B cell (primary cell): ENCODE data around the gene CNNM3. TPM values are rescaled to one million over a fixed set of nuclear protein-coding genes. Genes with fewer than 3 reads are reported as not detected.

Experiments
- ATAC-seq: fragments of 200-7000 bp; cut with Tn5 transposase; one replicate; pipeline ENCODE4 v1.10.0; 2021; ENCODE audit warnings: low read depth, mild to moderate bottlenecking, moderate number of reproducible peaks, moderate library complexity
- CTCF ChIA-PET: fragments of 350-600 bp; sonication (Branson Sonifier 250); formaldehyde crosslinking; loops from one replicate; lab custom pipeline; 2021; ENCODE audit warnings: antibody characterized with exemption, inconsistent platforms; lab: Charles Lee
- POLR2A ChIA-PET: fragments of 350-600 bp; sonication (Branson Sonifier 250); formaldehyde crosslinking; loops from one replicate; lab custom pipeline; 2021; ENCODE audit warnings: antibody characterized with exemption; lab: Charles Lee
- DNase-seq: peaks from one replicate; pipeline ENCODE4 v3.0.0; 2013
- H2AFZ ChIP-seq: 2 replicates; pipeline ENCODE4 v1.6.1; 2012; ENCODE audit warnings: mild to moderate bottlenecking, low read depth, low read length; ENCODE audit not compliant: insufficient read depth, poor library complexity, severe bottlenecking
- H3K27ac ChIP-seq, 2 donors: 1 replicate in 1 of 2; 2 replicates in 1 of 2; pipeline ENCODE4 v1.5.1; 2012 to 2013; ENCODE audit warnings: low read length in 2 of 2, mild to moderate bottlenecking in 2 of 2, moderate library complexity in 1 of 2
- H3K27me3 ChIP-seq, 4 experiments: fragments of 200-600 bp in 1 of 4; sonication (generic) in 1 of 4; replicated peaks in 1 of 4; 1 replicate in 2 of 4; 2 replicates in 2 of 4; pipeline versions ENCODE4 v1.6.1 to v1.7.0; 2013 to 2016; ENCODE audit warnings: low read length in 3 of 4, mild to moderate bottlenecking in 2 of 4, mixed read lengths in 1 of 4, moderate library complexity in 1 of 4; ENCODE audit not compliant: insufficient read depth in 4 of 4, control insufficient read depth in 3 of 4; ENCODE audit errors: control extremely low read depth in 1 of 4
- H3K36me3 ChIP-seq, 2 experiments: replicated peaks in 1 of 2; 1 replicate in 1 of 2; 2 replicates in 1 of 2; pipeline versions ENCODE4 v1.6.1 to v1.7.1; 2013; ENCODE audit warnings: low read length in 1 of 2; ENCODE audit not compliant: insufficient read depth in 2 of 2, control insufficient read depth in 1 of 2; ENCODE audit errors: control extremely low read depth in 1 of 2, extremely low read depth in 1 of 2
- H3K4me1 ChIP-seq, 2 donors: fragments of 200-600 bp in 1 of 2; sonication (generic) in 1 of 2; 1 replicate in 1 of 2; 2 replicates in 1 of 2; pipeline versions ENCODE4 v1.5.1 to v1.6.1; 2013 to 2017; ENCODE audit warnings: low read length in 2 of 2; ENCODE audit not compliant: control insufficient read depth in 2 of 2, insufficient read depth in 2 of 2
- H3K4me2 ChIP-seq: replicated peaks from 2 replicates; pipeline ENCODE3; 2012; ENCODE audit warnings: mild to moderate bottlenecking, low read depth, low read length; ENCODE audit not compliant: poor library complexity, severe bottlenecking
- H3K4me3 ChIP-seq, 5 experiments: fragments of 200-600 bp in 1 of 5; sonication (generic) in 1 of 5; 1 replicate in 3 of 5; 2 replicates in 2 of 5; pipeline versions ENCODE4 v1.5.1 to v1.7.0; 2011 to 2016; ENCODE audit warnings: low read length in 4 of 5, mild to moderate bottlenecking in 4 of 5, low read depth in 2 of 5, control low read depth in 1 of 5, moderate library complexity in 1 of 5; ENCODE audit not compliant: insufficient read depth in 1 of 5; ENCODE audit errors: control extremely low read depth in 1 of 5, extremely low read depth in 1 of 5
- H3K79me2 ChIP-seq: fragments of 200-600 bp; sonication (generic); one replicate; pipeline ENCODE4 v1.6.0; 2016; ENCODE audit warnings: low read length; ENCODE audit not compliant: control insufficient read depth, insufficient read depth
- H3K9ac ChIP-seq: fragments of 200-600 bp; sonication (generic); 2 replicates; pipeline ENCODE4 v1.6.1; 2017; ENCODE audit warnings: mild to moderate bottlenecking, low read length, moderate library complexity
- H3K9me3 ChIP-seq, 3 donors: one replicate each; pipeline versions ENCODE4 v1.6.1 to v1.7.1; 2013; ENCODE audit warnings: low read length in 2 of 3; ENCODE audit not compliant: control insufficient read depth in 2 of 3, insufficient read depth in 1 of 3; ENCODE audit errors: control extremely low read depth in 1 of 3
- H4K20me1 ChIP-seq: 2 replicates; pipeline ENCODE4 v1.6.0; 2012; ENCODE audit warnings: mild to moderate bottlenecking, low read length; ENCODE audit not compliant: insufficient read depth, control insufficient read depth, poor library complexity, severe bottlenecking
- H3K27ac Mint-ChIP-seq: one replicate; pipeline ENCODE4 v1.8.0; 2021; ENCODE audit warnings: mixed read lengths
- H3K27me3 Mint-ChIP-seq: one replicate; pipeline ENCODE4 v1.8.0; 2021; ENCODE audit warnings: mixed read lengths
- H3K4me1 Mint-ChIP-seq: one replicate; pipeline ENCODE4 v1.8.0; 2021; ENCODE audit warnings: mixed read lengths
- H3K4me3 Mint-ChIP-seq: one replicate; pipeline ENCODE4 v1.8.0; 2021; ENCODE audit warnings: mixed read lengths
- H3K9me3 Mint-ChIP-seq: one replicate; pipeline ENCODE4 v1.8.0; 2022; ENCODE audit warnings: mixed read lengths; ENCODE audit not compliant: insufficient read depth
- CTCF ChIP-seq: fragments of 200-600 bp; IDR thresholded peaks from one replicate; pipeline ENCODE4 v1.8.0; 2022; ENCODE audit warnings: antibody characterized with exemption, mild to moderate bottlenecking
- EZH2 ChIP-seq: IDR thresholded peaks from 2 replicates; pipeline ENCODE4 v1.6.1; 2012; ENCODE audit warnings: borderline replicate concordance, low read depth, mild to moderate bottlenecking, moderate library complexity, low read length; ENCODE audit not compliant: insufficient read depth, poor library complexity, severe bottlenecking
- WGBS: methylation state at CpG from one replicate; pipeline ENCODE4 v1.1.5; 2013; ENCODE audit warnings: missing lambda C conversion rate; ENCODE audit not compliant: insufficient coverage; 5-methylcytosine and 5-hydroxymethylcytosine counted together
- intact Hi-C: fragments of 100-400 bp; cut with micrococcal nuclease; formaldehyde crosslinking; loops from one replicate; pipeline ENCODE4 v1.10.0; 2022
- polyA plus RNA-seq: library from polyadenylated mRNA; depleted of rRNA; stranded (reverse); fragments of >200 nt; gene quantifications from 2 replicates; pipeline ENCODE4 v1.2.3, GENCODE V29; 2012
- total RNA-seq, 2 donors: library from RNA; stranded (reverse); fragments of 120-200 nt in 1 of 2; gene quantifications; 1 replicate in 1 of 2; 2 replicates in 1 of 2; pipeline versions ENCODE4 v1.2.3 to v1.2.4, GENCODE V29; 2013 to 2022

CNNM3 gene
- total and polyA plus RNA-seq, 2 donors (not counting 1 experiment from before 2014, with no cell fraction given) = 28.8 to 54.7 TPM

GRCh38 chr2:96832754-96833507, 16.9 kb downstream of the CNNM3 start:
- peaks cover 0 to 74% of the 10 kb centered on the region in 2 experiments for H3K36me3 ChIP-seq
- H3K4me3 ChIP-seq = no peak overlapping the region
- H3K4me1 Mint-ChIP-seq = peaks cover 10% of the 10 kb centered on the region
- no peaks in the 10 kb centered on the region for H4K20me1 ChIP-seq
- H3K27ac ChIP-seq = peak overlapping the region in 1 of 2 donors; percentile 13
- TF ChIP-seq CTCF (no peak), EZH2 (no peak)
- H3K4me3 Mint-ChIP-seq = no peak overlapping the region
- no peaks in the 10 kb centered on the region for H3K9me3 ChIP-seq
- H3K9me3 Mint-ChIP-seq = no peaks in the 10 kb centered on the region
- no peak overlapping the region for H2AFZ ChIP-seq
- DNase-seq = no peak
- intact Hi-C loops = no loop called here
- ChIA-PET POLR2A (no interaction called here), CTCF (interaction anchor here (0.7 to 2.1 kb wide), 2 partner anchors 16 to 197 kb away, joined by 3 to 8 read pairs; partner anchors contain the start of gene CNNM3)
- peaks cover 0 to 5% of the 10 kb centered on the region in 2 donors for H3K4me1 ChIP-seq
- no peaks in the 10 kb centered on the region for H3K27me3 Mint-ChIP-seq
- H3K4me2 ChIP-seq = peak overlapping the region; percentile 15
- H3K27ac Mint-ChIP-seq = peak overlapping the region; percentile 75
- peak; percentile 53 for ATAC-seq
- H3K9ac ChIP-seq = no peak overlapping the region
- WGBS = 66% methylated on average over 16 of the region's 18 CpGs
- H3K79me2 ChIP-seq = no peaks in the 10 kb centered on the region
- H3K27me3 ChIP-seq = no peaks in the 10 kb centered on the region

- Mint-ChIP-seq H3K9me3 (no peaks in the 10 kb centered on the region), H3K4me3 (no peak overlapping the region), H3K27me3 (no peaks in the 10 kb centered on the region), H3K27ac (no peak overlapping the region), H3K4me1 (peaks cover 24% of the 10 kb centered on the region)
- ChIA-PET CTCF (interaction anchor here (1.3 kb wide), 1 partner anchor 115 kb away, joined by 5 read pairs; no protein-coding TSS in a partner anchor), POLR2A (interaction anchor here (0.9 kb wide), 1 partner anchor 198 kb away, joined by 6 read pairs; no protein-coding TSS in a partner anchor)
- Histone ChIP-seq H3K9me3 (no peaks in the 10 kb centered on the region), H3K4me3 (no peak overlapping the region), H2AFZ (no peak overlapping the region), H3K27me3 (no peaks in the 10 kb centered on the region), H3K36me3 (peaks cover 0 to 48% of the 10 kb centered on the region in 2 experiments), H3K79me2 (no peaks in the 10 kb centered on the region), H3K27ac (no peak overlapping the region), H3K4me1 (peaks cover 10 to 22% of the 10 kb centered on the region in 2 donors), H4K20me1 (no peaks in the 10 kb centered on the region), H3K9ac (no peak overlapping the region), H3K4me2 (no peak overlapping the region)
- intact Hi-C loops = no loop called here
- TF ChIP-seq CTCF (no peak), EZH2 (no peak)
- DNase-seq = no peak
- 83% methylated on average over 3 of the region's 4 CpGs for WGBS
- no peak for ATAC-seq
Observed at GRCh38 chr2:96835830-96836229, 19.8 kb downstream of the CNNM3 start.
